ENCODE results near the gene ABCG5.

The ABCG5 gene

DNA sequence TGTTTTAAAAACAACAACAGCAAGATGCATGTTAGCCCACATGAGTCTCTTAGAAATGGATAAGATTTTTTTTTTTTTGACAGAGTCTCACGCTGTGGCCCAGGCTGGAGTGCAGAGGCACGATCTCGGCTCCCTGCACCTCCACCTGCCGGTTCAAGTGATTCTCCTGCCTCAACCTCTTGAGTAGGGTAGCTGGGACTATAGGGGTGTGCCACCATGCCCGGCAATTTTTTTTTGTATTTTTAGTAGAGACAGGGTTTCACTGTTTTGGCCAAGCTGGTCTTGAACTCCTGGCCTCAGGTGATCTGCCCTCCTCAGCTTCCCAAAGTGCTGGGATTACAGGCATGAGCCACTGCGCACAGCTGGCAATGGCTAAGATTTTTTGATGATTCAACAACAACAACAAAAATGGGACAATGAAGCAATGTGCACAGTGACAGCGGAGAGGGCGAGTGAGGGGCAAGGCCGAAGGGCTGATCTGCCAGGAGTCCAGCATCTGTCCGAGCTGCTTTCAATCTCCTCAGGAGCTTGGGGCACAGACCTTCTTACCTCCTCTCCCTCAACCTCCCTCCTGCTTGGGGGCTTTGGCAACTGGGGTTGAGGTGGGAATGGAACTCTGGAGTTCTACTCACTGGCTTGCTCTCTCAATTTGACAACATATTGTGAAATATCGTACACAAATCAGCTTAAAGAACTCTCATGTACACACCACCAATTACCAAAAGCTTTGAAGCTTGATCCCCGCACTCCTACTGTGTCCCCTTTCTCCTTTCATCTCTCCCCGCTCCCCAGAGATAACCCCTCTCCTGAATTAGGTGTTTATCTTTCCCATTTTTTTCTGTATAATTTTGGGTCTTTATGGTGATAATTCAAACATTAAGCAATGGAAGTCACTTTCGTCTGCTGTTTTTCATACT is 3.6 kb upstream of the ABCG5 start:
- DNase-seq, result no peak

DNA sequence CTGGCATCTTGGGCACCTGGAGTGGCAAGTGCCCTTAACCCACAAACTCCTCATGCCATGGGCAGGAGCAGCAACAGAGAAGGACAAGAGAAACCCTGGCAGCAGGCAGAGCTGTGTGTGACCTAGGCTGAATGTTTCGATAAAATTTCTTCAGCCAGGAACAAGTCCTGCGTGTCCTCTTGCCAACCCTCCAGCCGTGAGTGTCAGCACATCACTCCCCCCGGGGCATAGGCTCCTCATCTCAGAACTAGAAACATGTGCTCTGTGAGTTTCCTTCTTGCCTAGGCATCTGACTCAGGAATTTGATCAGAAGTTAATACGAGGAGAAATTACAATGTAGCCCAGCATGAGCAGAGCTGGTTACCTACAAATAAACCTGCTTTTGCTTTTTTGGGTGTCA is 2.3 kb upstream of the ABCG5 start:
- DNase-seq, result no peak

DNA sequence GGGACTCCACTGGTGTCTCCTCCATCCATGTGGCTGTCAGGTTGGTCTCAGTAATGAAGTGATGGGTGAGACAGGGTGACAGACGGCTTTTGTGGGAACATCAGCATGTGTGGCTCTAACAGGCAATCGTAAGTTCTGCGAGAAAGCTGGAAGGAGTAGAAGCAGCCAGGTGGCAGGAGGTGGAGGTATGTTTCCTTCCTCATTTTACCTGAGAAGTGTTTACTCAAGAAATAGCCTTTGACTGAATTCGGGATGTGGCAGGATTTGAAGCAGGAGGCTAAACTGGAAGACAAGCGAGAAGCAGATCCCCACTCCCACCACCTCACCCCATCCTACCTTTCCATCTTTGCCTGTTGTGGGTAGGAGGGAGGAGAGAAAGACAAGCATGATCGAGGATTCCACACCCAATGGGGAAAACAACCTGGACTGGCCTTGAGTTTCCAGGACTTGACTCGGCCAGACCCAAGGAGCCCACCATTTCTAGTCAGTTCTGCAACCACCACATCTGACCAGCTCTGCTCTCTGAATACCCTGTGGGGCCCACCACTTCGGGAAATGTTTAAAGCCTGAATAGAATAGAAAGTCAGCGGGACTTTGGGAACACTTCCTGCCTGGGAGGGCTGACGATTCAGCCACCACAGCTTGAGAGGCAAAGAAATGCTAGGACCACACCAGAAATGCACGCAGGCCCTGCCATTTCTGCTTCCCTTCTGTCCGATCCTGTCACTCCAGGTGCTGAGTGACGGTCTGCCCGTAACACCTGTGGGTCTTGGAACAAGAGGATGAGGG is 1.3 kb upstream of the ABCG5 start:
- no peak for DNase-seq

DNA sequence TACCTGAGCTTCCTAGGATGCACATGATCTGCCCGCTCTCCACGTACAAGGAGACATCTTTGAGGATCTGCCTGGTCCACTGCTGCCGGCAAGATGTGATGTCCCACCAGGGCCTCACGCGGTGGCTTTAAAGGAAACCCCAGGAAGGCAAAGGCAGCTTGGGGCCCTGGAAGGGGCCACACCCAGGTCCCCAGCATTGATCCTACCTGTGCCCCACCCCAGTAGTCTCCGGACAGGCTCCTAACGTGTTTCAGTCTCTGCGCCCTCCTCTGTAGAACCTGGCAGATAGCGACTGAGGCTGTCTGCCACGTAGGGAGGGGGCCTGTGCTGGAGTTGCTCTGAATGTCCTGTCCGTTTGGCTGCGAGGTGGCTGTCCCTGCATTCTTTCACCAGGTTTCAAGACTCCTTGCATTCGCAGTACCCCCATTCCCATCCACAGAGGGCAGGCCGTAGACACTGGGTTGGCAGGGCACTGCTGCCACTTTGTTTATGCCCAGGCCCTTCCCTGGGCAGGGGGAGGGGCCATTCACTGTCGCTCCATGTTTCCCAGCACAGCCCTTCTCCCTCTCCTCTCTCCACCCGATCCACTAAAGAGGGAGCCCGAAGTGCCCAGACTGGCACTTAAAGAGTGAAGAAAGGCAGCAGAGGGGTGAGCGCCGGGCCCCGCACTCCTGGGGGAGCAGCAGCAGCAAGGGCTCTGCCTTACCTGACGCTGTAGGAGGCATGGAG is 644 bp downstream of the ABCG5 start:
- DNase-seq, result no peak

DNA sequence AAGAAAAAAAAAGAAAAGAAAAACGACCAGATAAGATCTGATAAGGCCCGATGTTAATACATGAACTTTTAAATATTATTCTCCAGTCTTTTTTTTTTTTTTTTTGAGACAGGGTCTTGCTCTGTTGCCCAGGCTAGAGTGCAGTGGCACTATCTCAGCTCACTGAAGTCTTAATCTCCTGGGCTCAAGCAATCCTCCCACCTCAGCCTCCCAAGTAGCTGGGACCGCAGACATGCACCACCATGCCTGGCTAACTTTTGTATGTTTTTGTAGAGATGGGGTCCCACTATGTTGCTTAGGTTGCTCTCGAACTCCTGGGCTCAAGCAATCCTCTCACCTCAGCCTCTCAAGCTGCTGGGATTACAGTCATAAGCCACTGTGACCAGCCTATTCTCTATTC is 1.6 kb downstream of the ABCG5 start:
- DNase-seq, result no peak

DNA sequence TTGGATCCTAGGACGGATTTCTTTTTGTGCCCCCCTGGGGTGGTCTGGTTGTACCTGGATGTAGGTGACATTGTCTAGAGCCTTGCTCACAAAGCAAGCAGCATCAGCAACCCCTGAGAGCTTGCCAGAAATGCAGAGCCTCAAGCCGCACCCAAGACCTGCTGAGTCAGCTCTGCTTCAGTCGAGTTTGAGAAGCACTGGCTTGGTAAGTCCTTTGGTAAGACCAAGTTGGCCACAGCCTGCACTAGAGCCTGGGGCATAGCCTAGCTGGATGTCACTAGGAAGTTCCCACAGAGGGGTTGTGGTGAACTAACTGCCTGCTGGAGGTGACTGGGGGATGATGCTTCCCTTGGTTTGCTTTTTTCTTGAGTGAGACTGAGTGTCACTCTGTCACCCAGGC is 6.2 kb downstream of the ABCG5 start:
- no peak for DNase-seq

DNA sequence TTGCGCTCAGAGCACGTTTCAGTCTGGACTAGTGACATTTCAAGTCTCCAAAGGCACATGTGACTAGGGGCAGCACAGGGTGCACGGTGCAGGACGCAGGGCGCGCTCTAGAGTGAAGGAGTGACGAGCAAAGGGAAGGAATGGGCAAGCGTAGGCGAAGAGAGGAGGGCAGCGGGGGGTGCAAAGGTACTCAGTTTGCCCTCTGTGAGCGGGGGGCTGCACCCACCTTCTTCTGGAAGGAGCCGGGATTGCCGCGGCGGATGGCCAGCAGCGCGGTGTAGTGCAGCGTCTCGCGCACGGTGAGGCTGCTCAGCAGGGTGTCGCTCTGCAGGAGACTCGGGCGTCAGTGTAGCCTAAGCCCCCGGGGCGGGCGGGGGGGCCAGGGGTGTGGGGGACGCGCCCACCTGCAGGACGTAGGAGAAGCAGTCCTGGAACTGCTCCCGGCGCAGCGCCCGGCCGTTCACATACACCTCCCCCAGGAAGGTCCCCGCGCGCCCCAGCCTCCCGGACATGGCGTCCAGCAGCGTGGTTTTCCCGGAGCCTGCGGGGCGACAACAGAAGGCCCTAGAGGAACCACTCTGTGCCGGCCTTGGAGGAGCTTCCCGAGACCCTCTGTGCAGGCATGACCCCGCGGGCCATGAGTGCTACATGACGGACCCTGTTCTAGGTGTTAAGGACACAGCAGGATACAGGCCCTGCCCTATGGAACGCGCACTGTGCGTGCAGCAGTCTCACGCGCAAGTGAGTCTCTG is 6.9 kb downstream of the ABCG5 start:
- no peak for DNase-seq

DNA sequence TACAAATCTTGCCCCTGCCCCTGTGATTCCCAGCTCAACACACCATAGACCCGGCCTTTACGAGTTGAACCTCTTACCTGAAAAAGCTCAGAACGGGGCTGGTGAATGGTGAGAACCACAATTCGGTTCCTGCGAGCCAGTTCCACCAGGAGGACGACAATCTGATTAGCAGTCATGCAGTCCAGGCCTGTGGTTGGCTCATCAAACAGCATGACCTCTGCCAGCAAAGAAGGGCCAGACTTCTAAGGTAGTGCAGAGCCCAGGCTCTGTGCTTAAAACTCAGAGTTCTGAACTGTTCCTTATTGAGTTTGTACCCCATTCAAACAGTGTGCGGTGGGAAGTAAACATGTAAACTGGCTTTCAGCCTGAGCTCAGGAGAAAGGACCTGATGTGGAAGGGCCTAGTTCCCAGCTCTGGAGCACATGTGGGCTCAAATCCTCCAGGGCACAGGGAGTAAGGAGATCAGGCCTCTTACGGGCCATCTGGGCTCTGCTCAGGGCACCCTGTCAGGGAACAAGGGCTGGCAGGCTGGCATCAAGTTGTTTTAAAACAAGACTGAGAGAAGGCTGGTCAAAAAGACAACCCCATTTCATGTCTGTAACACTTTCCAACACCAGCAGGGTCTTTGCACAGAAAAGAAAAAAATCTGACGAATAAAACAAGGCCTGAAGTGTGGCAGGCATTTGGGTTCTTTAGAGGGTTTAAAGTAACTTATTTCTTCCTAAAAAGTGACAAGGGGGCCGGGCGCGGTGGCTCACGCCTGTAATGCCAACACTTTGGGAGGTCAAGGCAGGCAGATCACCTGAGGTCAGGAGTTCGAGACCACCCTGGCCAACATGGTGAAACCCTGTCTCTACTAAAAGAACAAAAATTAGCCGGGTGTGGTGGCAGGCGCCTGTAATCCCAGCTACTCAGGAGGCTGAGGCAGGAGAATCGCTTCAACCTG is 12.1 kb downstream of the ABCG5 start:
- DNase-seq, result no peak

DNA sequence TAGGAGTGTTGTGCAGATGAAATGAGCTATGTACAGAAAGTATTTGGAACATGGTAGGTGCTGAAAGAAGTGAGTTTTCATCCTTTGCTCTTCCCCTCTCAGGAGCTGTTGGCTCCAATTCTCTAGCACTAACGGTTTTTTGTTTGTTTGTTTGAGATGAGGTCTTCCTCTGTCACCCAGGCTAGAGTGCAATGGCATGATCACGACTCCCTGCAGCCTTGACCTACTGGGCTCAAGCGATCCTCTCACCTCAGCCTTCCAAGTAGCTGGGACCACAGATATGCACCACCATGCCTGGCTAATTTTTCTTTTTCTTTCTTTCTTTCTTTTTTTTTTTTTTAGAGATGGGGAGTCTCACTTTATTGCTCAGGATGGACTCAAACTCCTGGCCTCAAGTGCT is 12.8 kb downstream of the ABCG5 start:
- DNase-seq, result no peak

DNA sequence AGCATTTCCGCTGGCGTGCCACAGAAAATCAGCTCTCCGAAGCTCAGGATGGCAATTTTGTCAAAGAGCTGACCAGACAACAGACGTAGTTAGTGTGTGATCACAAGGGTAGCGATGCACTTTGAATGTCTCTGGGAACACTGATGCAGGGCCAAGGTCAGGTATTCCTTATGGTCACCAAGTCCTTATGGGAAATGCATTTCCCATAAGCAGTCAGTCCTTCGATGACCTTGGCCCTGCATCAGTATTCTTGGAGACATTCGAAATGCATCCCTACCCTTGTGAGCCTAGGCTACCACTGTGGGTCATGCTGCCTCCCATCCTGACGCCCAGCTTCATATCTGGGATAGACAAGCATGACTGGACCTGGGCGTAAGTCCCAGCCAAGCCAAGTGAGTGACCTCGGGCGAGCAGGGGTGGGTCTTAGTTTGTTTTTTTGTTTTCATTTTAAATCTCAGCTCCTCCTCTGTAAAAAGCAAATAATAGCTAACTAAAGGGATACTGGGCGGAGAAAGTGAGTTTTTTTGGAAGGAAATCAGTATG is 13.6 kb downstream of the ABCG5 start:
- no peak for DNase-seq

DNA sequence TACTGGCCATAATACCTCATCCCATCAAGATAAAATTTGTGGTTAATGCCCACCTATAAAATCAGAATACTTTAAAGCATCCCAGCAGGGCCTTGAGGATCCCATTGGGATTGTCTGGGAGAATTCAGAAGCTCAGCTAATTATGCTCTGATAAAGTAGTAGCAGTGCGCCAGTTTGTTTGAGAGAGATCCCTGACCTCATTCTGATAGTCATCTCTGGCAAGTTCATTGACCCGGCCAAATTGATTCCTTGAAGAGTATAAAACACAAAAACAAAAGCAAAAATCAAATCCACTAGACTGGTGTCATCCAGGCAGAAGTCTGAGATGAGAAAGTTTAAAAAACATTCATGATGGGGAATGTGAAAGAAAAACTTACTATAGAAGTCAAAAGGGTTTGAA is 14.1 kb downstream of the ABCG5 start:
- no peak for DNase-seq

DNA sequence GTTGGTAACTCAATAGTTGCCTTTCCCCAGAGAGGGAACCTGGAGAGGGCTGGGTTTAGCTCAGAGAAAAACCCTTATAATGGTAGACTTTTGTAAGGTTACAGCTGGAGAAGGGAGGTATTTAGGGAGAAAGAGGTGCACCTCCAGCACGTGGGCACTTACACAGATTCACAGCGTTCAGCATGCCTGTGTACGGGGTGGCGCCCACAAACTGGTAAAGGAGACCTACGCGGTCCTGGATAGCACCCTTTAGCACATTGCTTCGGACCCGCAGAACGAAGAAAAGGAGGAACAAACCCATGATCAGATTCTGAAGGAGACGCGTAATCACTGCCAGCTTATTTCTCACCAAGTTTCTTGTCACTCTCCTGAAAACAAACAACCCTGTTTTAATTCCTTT is 14.9 kb downstream of the ABCG5 start:
- DNase-seq, result no peak

DNA sequence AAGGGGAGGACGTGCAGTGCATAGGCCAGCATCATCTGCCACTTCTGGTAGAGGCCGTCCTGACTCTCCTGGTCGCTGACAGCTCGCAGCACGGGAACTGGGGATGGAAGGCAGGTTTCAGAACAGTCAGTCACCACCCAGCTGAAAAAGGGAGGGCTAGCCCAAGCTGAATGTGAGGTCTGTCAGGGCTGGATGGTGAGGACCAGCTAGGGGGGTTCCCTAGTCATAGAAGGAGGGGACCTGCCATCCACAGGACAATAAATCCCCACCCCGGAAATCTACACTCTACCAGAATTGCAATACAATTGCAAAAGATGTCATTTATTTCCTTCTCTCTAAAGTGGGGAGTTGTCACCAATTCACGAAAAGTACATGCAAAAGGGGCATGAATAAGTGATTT is 15.8 kb downstream of the ABCG5 start:
- DNase-seq, result no peak

DNA sequence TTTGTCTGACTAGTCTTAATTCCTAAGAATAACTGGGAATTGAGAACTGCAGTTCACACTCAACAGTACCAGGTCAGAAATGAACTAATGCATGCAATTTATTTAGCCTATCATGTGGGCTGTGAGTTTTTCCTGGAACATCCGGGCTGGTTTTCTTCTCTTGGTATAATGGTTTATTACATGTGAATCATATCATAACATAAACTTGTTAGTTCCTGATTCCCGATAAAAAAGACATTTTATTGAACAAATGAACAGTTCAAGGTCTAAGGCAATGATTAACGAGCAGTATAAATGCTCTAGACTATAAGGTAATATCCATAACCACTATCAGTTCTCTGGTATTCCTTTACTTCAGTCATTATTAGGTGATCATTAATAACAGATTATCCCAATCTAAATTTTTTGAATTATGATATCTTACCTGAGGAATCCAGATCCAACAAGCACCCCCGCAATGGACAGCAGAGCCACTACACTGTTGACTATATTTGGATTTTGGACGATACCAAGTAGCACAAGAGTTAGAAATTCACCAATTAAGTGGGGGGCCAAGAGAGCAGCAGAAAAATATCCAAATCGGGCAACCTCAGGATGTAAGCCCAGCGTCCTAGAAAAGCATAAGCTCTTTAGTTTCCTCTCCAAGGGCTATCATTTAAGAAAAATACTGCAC is 19.0 kb downstream of the ABCG5 start:
- DNase-seq, result no peak

DNA sequence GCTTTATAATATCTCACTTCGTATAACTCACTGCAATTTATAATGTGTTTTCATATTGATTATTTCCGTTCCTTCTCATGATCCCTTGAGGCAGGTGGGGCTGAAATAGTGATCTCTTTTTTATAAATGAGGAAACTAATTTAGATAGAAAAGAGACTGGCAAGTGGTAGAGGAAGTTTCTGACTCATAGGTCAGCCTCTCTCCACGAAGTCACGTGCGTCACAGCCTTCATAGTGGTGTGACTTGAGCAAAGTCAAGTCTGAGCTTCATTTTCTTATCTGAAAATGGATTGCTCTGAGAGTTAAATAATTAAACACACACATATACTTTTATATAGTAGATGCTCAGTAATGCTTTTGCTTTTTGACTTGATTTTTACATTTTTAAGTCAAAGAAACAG is 19.9 kb downstream of the ABCG5 start:
- DNase-seq, result no peak

DNA sequence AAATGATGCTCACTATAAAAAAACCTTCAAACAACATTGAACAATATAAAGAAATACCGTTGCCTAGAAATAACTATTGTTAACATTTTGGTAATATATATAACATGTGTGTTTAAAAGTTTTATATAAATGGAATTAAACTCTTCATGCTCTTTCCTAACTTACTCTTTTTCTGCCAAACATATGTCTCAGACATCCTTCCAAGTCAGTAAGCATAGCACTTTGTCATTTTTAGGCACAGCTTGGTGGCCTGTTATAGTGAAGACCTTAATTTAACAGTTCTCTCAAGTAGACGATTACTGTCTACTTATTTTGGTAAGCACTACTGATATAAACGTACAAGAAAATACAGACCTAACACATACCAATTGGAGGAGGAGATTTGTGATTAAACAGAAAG is 23.9 kb downstream of the ABCG5 start:
- no peak for DNase-seq

DNA sequence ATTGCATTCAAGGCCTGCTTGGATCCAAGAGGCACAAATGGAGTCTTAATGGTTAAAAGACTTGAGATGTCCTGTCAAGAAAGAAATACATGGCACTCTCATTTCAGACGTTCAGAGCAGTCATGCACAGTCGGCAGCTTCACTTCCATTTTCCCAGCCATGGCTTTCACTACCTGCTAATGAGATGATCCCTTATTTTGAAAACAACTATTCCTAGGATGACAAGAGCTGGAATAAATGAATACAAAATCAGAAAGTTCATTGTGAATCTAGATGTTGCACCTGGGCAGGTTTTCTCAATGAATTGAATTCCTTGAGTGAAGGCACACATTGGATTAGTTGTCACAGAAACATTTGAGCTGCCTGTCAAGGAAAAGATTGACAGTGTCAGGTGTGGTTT is 25.7 kb downstream of the ABCG5 start:
- DNase-seq, result no peak

DNA sequence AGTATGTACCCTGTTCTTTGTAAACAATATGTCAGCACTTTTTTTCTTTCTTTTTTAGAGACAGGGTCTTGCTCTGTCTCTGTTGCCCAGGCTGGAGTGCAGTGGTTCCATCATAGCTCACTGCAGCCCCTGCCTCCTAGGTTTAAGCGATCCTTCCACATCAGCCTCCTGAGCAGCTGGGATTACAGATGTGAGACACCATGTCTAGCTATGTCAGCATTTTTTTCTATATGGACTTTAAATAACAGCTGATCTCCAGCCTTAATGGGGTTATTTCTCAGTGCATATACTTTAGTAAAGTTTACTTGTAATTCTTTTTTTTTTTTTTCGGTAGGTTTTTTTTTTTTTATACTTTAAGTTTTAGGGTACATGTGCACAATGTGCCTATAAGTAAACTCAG is 26.6 kb downstream of the ABCG5 start:
- no peak for DNase-seq

DNA sequence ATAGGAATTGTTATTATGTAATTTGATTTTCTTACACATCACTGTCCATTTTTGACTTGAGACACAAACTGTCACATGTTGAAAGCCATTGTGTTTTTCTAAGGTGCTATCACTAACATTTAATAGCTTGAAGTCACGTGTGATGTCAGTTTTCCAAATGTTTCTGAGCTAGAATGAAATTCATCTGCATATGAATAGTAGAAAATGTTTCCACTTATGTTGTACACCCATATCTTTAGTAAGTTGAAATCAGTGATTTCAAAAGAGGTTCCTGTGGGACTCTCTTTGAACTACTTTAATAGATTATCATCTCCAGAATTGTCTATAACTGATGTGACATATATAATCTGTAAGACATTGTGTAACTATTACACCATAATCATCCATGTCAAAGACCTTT is 27.8 kb downstream of the ABCG5 start:
- DNase-seq, result no peak

DNA sequence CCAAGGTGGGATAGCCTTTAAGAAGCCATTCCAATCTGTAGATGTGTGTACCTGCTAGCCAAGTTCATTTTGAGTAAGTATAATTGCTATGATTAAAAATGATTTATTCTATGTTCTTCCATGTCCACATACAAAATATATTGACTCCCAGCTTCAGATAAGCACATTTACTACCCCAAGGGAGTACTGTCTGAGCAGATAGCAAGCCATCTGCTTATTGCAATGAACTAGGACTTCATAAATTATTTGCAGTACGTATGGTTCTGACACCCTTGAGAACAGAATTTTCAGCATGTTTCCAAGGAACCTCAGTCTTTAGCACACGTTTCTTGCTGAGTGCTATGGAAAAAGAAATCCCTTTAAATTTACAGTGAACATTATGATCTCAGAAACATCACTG is 28.2 kb downstream of the ABCG5 start:
- DNase-seq, result no peak

DNA sequence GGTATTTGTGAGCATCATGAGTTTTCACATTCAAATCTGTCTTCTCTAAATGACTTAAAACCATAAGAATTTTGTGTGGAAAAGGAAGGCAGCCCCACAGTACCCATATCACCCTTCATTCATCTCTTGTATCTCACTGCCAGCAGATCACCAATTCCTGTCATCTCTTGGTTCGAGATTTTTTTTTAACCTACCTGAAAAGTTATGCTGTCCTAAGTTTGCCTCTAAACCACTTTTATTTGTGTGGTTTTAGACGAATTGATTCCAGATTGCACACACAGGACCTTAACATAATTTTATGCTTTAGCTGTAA is 32.0 kb downstream of the ABCG5 start:
- no peak for DNase-seq
